Measurements from ENCODE around the gene SLC39A7.

The SLC39A7 gene

DNA sequence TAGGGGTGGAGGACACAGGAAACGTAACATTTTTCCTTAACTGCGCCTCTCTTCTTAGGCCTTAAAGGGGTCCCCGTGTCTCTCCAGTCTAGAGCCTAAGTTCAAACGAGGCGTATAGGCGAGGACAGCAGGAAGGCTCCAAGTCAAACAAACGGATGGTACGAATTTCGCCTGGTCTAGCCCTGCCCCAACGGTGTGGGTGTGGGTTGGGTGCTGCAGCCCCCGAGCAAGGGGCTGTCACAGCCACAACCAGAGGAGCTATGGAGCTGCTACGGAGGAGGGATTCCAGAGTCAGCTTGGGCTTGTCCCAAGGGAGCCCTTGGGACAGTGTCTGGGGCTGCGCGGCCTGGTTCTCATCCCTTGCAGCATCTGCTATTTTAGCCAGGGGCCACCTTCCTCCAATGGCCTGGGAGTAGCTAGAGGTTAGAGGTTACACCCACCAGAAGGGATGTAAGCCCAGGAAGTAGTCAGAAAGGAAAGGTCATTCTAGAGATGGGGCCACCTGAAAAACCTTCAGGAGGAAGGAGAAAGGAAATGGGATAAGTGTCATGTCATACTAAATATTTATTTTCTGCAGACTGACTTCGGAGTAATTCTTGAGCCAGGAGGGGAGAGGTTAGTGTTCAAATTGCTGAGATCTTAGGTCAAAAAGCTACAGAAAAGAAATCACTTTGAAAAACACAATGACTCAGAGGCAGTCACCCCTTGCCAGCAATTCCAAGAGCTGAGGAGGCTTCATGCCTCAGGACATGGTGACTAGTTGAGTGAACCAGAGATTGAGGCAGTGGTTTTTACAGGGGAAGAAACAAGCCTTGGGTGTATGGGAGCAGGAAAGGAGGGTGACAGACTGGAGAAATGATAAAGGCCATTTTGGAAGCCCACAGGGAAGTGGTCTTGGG is 49.3 kb downstream of the SLC39A7 start:
- Histone ChIP-seq H3K9ac (peak overlapping the region; percentile 42), H2AFZ (peak overlapping the region; percentile 89), H3K4me1 (peaks cover 10% of the 10 kb centered on the region), H3K27me3 (ENCODE audit: control insufficient read depth, insufficient read depth, low read length) (no peaks in the 10 kb centered on the region), H3K36me3 (ENCODE audit: control insufficient read depth, insufficient read depth, low read length) (no peaks in the 10 kb centered on the region), H3K9me3 (ENCODE audit: control insufficient read depth, low read length) (no peaks in the 10 kb centered on the region), H3K4me2 (ENCODE audit: low read length) (peak overlapping the region; percentile 93), H3K27ac (peak overlapping the region; percentile 94), H3K4me3 (ENCODE audit: low read depth, low read length) (peak overlapping the region; percentile 71), H3K79me2 (no peaks in the 10 kb centered on the region)
- TF ChIP-seq, protein P1, sequence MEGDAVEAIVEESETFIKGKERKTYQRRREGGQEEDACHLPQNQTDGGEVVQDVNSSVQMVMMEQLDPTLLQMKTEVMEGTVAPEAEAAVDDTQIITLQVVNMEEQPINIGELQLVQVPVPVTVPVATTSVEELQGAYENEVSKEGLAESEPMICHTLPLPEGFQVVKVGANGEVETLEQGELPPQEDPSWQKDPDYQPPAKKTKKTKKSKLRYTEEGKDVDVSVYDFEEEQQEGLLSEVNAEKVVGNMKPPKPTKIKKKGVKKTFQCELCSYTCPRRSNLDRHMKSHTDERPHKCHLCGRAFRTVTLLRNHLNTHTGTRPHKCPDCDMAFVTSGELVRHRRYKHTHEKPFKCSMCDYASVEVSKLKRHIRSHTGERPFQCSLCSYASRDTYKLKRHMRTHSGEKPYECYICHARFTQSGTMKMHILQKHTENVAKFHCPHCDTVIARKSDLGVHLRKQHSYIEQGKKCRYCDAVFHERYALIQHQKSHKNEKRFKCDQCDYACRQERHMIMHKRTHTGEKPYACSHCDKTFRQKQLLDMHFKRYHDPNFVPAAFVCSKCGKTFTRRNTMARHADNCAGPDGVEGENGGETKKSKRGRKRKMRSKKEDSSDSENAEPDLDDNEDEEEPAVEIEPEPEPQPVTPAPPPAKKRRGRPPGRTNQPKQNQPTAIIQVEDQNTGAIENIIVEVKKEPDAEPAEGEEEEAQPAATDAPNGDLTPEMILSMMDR (IDR thresholded peaks at IDR 0.05), result no peak

DNA sequence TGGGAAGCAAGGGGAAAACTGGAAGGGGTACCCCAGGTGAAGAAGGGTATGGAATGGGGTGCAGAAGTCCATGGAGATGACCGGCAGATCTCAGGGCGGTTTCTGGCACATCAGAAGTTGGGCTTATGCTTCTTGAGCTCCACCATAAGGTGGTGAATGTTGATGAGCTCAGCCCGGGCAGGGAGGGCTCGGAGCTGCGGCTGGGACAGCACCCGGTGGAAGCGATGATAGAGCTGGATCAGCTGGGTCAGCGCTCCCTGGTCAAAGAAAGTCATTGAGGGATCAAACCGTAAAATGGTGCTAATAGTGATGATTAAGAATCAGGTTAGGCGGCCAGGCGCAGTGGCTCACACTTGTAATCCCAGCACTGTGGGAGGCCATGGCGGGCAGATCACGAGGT is 50.1 kb downstream of the SLC39A7 start:
- Histone ChIP-seq H3K79me2 (no peaks in the 10 kb centered on the region), H2AFZ (no peak overlapping the region), H3K27ac (no peak overlapping the region), H3K9ac (no peak overlapping the region), H3K27me3 (ENCODE audit: control insufficient read depth, insufficient read depth, low read length) (no peaks in the 10 kb centered on the region), H3K9me3 (ENCODE audit: control insufficient read depth, low read length) (no peaks in the 10 kb centered on the region), H3K4me1 (peaks cover 10% of the 10 kb centered on the region), H3K36me3 (ENCODE audit: control insufficient read depth, insufficient read depth, low read length) (no peaks in the 10 kb centered on the region), H3K4me2 (ENCODE audit: low read length) (no peak overlapping the region), H3K4me3 (ENCODE audit: low read depth, low read length) (no peak overlapping the region)
- TF ChIP-seq, protein P1 (IDR thresholded peaks at IDR 0.05), result no peak

DNA sequence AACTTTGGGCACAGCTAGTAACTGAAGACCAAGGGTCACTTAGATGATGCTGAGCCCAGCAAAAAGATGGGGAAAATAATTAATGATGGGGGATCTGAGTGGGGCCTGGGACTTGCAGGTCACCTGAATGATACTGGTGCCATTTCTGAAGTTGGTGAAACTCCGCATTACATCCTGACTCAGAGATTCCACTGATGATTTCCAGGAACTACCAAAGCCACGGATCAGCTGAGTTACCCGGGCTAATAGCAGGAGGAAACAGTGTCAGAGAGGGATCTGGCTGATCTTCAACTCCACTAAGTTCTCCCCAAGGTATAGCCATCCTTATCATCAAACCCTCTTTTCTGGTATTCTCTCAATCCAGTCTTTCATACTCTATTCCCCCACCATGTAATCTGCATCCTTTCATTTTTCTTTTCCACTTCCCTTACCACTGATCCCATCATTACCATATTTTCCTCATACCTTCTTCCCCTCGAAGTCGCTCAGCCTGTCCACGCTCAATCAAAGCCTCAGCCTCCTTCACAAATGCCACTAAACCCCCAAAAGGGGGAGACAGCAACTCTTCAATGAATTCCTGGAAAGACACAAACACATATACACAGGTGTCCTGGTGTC is 50.8 kb downstream of the SLC39A7 start:
- no peaks in the 10 kb centered on the region for H3K27me3 ChIP-seq (ENCODE audit: control insufficient read depth, insufficient read depth, low read length)
- H3K9ac ChIP-seq, result no peak overlapping the region
- H3K9me3 ChIP-seq (ENCODE audit: control insufficient read depth, low read length), result no peaks in the 10 kb centered on the region
- no peak overlapping the region for H3K4me2 ChIP-seq (ENCODE audit: low read length)
- no peak overlapping the region for H2AFZ ChIP-seq
- H3K4me3 ChIP-seq (ENCODE audit: low read depth, low read length), result no peak overlapping the region
- TF ChIP-seq, protein P1 (IDR thresholded peaks at IDR 0.05), result no peak
- H3K4me1 ChIP-seq, result peaks cover 10% of the 10 kb centered on the region
- H3K79me2 ChIP-seq, result no peaks in the 10 kb centered on the region
- H3K36me3 ChIP-seq (ENCODE audit: control insufficient read depth, insufficient read depth, low read length), result no peaks in the 10 kb centered on the region
- H3K27ac ChIP-seq, result no peak overlapping the region

DNA sequence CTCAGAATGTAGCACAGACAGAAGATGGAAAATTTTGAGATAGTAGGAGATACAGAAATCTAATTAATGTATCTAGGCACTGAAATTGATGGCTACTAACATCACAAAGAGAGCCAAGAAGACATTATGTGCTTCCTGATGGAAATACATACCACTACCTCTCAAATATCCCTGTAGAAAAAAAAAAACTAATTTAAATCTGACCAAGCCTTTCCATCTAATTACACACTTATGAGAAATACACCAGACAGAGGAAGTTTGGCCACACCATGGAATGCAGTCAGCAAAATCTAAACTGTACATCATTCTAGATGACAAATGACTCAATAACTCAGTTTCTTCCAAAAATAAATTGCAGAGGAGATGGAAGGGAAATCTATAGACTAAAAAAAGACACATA is 52.1 kb downstream of the SLC39A7 start:
- Histone ChIP-seq H3K4me2 (ENCODE audit: low read length) (no peak overlapping the region), H3K36me3 (ENCODE audit: control insufficient read depth, insufficient read depth, low read length) (no peaks in the 10 kb centered on the region)

More for the DNA sequence above, 52.1 kb downstream of the SLC39A7 start:
- Histone ChIP-seq H2AFZ (no peak overlapping the region), H3K9me3 (ENCODE audit: control insufficient read depth, low read length) (no peaks in the 10 kb centered on the region), H3K9ac (no peak overlapping the region), H3K4me3 (ENCODE audit: low read depth, low read length) (no peak overlapping the region), H3K79me2 (no peaks in the 10 kb centered on the region), H3K27ac (no peak overlapping the region), H3K27me3 (ENCODE audit: control insufficient read depth, insufficient read depth, low read length) (no peaks in the 10 kb centered on the region), H3K4me1 (peaks cover 10% of the 10 kb centered on the region)
- TF ChIP-seq, protein P1 (IDR thresholded peaks at IDR 0.05), result no peak

Measured in parathyroid adenoma (tissue), 2 donors.